Stomach (tissue), 9 donors: ENCODE results near the gene CLSTN1. TPM values are rescaled to one million over a fixed set of nuclear protein-coding genes. Genes with fewer than 3 reads are reported as not detected.

ENCODE experiments used
- DNase-seq, 2 donors: peaks; one replicate each; pipeline versions ENCODE4 v3.0.0 to v3.0.0-alpha.2; 2013 to 2019
- H3K27ac ChIP-seq, 5 donors: fragments of 200-600 bp in 4 of 5; sonication (generic) in 4 of 5; one replicate each; pipeline ENCODE4 v1.5.1; 2013 to 2019; ENCODE audit warnings: mild to moderate bottlenecking in 1 of 5, moderate library complexity in 1 of 5
- H3K27me3 ChIP-seq, 3 donors: fragments of 200-600 bp; sonication (generic); one replicate each; pipeline ENCODE4 v1.5.1; 2017 to 2019; ENCODE audit warnings: mixed run types in 1 of 3
- H3K36me3 ChIP-seq, 4 donors: fragments of 200-600 bp; sonication (generic); 1 replicate in 3 of 4; 2 replicates in 1 of 4; pipeline ENCODE4 v1.5.1; 2016 to 2019
- H3K4me1 ChIP-seq, 4 donors: fragments of 200-600 bp; sonication (generic); one replicate each; pipeline ENCODE4 v1.5.1; 2016 to 2019
- H3K4me3 ChIP-seq, 4 donors: fragments of 200-600 bp; sonication (generic) in 3 of 4; one replicate each; pipeline ENCODE4 v1.5.1; 2016 to 2019; ENCODE audit warnings: mild to moderate bottlenecking in 1 of 4
- H3K9me3 ChIP-seq, 4 donors: fragments of 200-600 bp; sonication (generic); one replicate each; pipeline ENCODE4 v1.5.1; 2016 to 2019
- EP300 ChIP-seq: sonication (generic); formaldehyde crosslinking; IDR thresholded peaks from one replicate; pipeline ENCODE4 v1.6.1; 2017; ENCODE audit warnings: antibody characterized with exemption
- POLR2A ChIP-seq, 4 donors: fragments of 450-650 bp; IDR thresholded peaks; one replicate each; pipeline ENCODE4 v1.6.1; 2016; ENCODE audit warnings: antibody characterized with exemption in 4 of 4, control low read depth in 2 of 4, mild to moderate bottlenecking in 1 of 4, moderate library complexity in 1 of 4
- POLR2AphosphoS5 ChIP-seq, 3 donors: sonication (generic); formaldehyde crosslinking; IDR thresholded peaks; one replicate each; pipeline ENCODE4 v1.6.1; 2016; ENCODE audit warnings: antibody characterized with exemption in 3 of 3
- WGBS, 5 donors: extraction: QIAGEN DNeasy Blood & Tissue Kit in 3 of 5; methylation state at CpG; one replicate each; pipeline versions ENCODE4 v1.1.5 to v1.1.7; 2013 to 2018; 5-methylcytosine and 5-hydroxymethylcytosine counted together
- intact Hi-C: fragments of 100-400 bp; cut with DNase I; formaldehyde crosslinking; loops from one replicate; pipeline ENCODE4 v1.15.1; 2023; ENCODE audit warnings: low total_unique reads
- polyA plus RNA-seq, 3 donors: library from polyadenylated mRNA; stranded (reverse); fragments of 200-250 nt; gene quantifications; one replicate each; pipeline ENCODE4 v1.2.3, GENCODE V29; 2013
- total RNA-seq, 5 donors: library from RNA; depleted of rRNA; stranded (reverse); fragments of >200 nt; gene quantifications; one replicate each; pipeline versions ENCODE4 v1.1.0 to v1.2.3, GENCODE V29; 2014 to 2016
- TF ChIP-seq, protein P1 (sequence below), 7 experiments: fragments of 450-650 bp in 4 of 7; fragments of 200-600 bp in 3 of 7; sonication (generic) in 3 of 7; IDR thresholded peaks; one replicate each; pipeline ENCODE4 v1.5.1; 2016 to 2019; ENCODE audit warnings: antibody characterized with exemption in 7 of 7, control low read depth in 2 of 7, mild to moderate bottlenecking in 1 of 7
- donor health status: healthy with polysubstance abuse.
- donor health status: Bipolar disorder and iron deficiency.
- donor health status: healthy.

The CLSTN1 gene
- total and polyA plus RNA-seq, 8 donors, result 10.5 to 156 (median 30.9) TPM

DNA sequence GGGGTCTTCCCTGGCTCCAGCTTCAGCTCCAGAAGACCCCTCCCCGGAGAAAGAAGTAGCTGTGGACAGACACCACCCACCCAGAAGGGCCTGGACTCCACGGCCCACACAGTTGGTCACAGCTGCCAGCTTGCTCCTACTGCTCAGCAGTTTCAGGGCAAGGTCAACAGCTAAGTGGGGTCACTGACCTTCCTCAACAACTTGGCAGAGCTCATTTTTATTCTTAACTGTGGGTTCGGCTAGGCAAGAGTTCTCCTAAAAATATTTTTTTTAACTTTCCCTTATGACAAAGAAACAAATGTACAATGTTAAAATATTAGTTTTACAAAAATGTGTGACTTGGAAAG lies 44.5 kb upstream of the CLSTN1 start:
- no peak overlapping the region for H3K4me3 ChIP-seq
- H3K4me1 ChIP-seq, result peaks cover 0 to 5% (median 0%) of the 10 kb centered on the region in 4 donors
- H3K27ac ChIP-seq, result no peak overlapping the region
- H3K36me3 ChIP-seq, result peaks cover 12 to 73% (median 69%) of the 10 kb centered on the region in 4 donors
- H3K27me3 ChIP-seq, result no peaks in the 10 kb centered on the region
- WGBS, 5 donors, result 10 to 59% (median 46%) methylated on average over 1 to 3 of the region's 3 CpGs
- no peak for DNase-seq
- intact Hi-C loops, result loop anchor here (5.0 kb wide), 2 partner anchors 81 to 241 kb away; no protein-coding TSS in a partner anchor
- H3K9me3 ChIP-seq, result no peaks in the 10 kb centered on the region
- no peak for TF ChIP-seq EP300
- no peak for TF ChIP-seq POLR2A (IDR thresholded peaks at IDR 0.05)

DNA sequence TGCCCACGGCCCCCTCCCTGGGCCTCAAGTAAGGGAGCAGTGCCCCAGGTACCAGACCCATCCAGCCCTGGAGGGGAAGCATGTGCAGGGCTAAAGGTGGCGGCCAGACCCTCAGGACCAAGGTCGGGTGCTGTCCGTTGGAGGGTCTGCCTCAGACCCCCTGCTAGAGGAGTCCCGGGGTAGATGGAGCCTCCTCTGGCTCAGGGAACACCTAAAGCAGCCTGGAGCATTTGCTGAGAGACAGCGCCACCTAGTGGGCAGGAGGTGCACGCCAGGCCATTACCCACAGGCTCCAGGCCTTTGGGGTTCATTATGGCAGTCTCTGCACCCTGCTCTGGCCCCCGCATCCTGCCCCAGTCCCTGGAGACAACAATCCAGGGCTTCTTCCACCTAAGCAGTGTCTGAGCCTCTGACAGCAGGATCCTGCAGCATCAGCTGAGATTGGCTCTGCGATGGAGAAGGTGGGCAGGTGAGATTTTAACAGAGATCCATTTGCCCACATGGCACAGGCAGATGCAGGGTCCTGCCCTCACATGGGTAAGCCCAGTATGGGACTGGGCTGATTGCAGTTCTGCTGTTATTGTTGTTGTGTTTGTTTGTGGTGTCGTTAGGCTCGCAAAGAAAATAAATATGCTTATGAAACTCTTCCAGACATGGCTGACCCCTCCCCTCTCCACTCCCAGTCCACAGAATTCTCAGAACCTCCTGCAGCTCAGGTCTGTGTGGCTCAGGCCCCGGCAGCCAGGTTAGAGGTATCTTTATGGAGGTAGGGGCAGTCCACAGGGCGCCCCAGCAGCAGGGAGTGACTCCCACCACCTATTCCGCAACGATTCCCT lies 43.9 kb upstream of the CLSTN1 start:
- Histone ChIP-seq H3K4me1 (peaks cover 0 to 5% (median 0%) of the 10 kb centered on the region in 4 donors), H3K27ac (no peak overlapping the region), H3K36me3 (peaks cover 12 to 77% (median 72%) of the 10 kb centered on the region in 4 donors), H3K27me3 (no peaks in the 10 kb centered on the region), H3K9me3 (no peaks in the 10 kb centered on the region), H3K4me3 (no peak overlapping the region)
- 44 to 64% (median 47%) methylated on average over 10 to 15 of the region's 15 CpGs for WGBS, 5 donors
- intact Hi-C loops, result loop anchor here (5.0 kb wide), 2 partner anchors 80 to 240 kb away; no protein-coding TSS in a partner anchor
- DNase-seq, result peak; percentile 88 to 92
- TF ChIP-seq, protein P1, sequence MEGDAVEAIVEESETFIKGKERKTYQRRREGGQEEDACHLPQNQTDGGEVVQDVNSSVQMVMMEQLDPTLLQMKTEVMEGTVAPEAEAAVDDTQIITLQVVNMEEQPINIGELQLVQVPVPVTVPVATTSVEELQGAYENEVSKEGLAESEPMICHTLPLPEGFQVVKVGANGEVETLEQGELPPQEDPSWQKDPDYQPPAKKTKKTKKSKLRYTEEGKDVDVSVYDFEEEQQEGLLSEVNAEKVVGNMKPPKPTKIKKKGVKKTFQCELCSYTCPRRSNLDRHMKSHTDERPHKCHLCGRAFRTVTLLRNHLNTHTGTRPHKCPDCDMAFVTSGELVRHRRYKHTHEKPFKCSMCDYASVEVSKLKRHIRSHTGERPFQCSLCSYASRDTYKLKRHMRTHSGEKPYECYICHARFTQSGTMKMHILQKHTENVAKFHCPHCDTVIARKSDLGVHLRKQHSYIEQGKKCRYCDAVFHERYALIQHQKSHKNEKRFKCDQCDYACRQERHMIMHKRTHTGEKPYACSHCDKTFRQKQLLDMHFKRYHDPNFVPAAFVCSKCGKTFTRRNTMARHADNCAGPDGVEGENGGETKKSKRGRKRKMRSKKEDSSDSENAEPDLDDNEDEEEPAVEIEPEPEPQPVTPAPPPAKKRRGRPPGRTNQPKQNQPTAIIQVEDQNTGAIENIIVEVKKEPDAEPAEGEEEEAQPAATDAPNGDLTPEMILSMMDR (IDR thresholded peaks at IDR 0.05), result peak in 5 of 7 experiments; percentile 92 to 99 (median 96)
- no peak for TF ChIP-seq POLR2AphosphoS5 (IDR thresholded peaks at IDR 0.05)
- TF ChIP-seq POLR2A (IDR thresholded peaks at IDR 0.05), result no peak

DNA sequence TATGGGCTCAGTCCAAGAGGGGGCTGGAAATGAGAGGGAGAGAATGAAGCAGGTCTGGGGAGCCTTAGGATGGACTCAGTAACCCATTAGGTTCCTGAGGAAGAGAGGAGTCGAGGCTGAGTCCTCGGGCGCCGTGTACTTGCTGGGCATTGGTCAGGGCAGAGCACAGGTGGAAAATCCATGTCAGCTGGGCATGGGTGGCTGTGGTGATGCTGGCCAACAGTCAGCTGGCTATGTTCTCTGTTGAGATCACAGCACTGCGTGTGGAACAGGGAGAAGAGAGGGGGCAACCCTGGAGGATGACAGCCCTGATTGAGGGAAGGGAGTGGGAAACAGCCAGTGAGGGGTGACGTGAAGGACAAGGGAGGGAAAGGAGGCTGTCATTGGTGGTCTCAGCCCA lies 43.1 kb upstream of the CLSTN1 start:
- H3K27me3 ChIP-seq, result no peaks in the 10 kb centered on the region
- TF ChIP-seq POLR2A (IDR thresholded peaks at IDR 0.05) (no peak), POLR2AphosphoS5 (IDR thresholded peaks at IDR 0.05) (no peak), EP300 (no peak)
- TF ChIP-seq, protein P1 (IDR thresholded peaks at IDR 0.05), result no peak
- 90 to 95% (median 93%) methylated on average over 6 of the region's 6 CpGs for WGBS, 5 donors
- H3K4me1 ChIP-seq, result peaks cover 0 to 5% (median 0%) of the 10 kb centered on the region in 4 donors
- no peak overlapping the region for H3K27ac ChIP-seq
- H3K9me3 ChIP-seq, result no peaks in the 10 kb centered on the region
- intact Hi-C loops, result loop anchor here (5.0 kb wide), 2 partner anchors 80 to 240 kb away; no protein-coding TSS in a partner anchor
- DNase-seq, result no peak
- H3K4me3 ChIP-seq, result no peak overlapping the region
- H3K36me3 ChIP-seq, result peaks cover 12 to 77% (median 72%) of the 10 kb centered on the region in 4 donors

DNA sequence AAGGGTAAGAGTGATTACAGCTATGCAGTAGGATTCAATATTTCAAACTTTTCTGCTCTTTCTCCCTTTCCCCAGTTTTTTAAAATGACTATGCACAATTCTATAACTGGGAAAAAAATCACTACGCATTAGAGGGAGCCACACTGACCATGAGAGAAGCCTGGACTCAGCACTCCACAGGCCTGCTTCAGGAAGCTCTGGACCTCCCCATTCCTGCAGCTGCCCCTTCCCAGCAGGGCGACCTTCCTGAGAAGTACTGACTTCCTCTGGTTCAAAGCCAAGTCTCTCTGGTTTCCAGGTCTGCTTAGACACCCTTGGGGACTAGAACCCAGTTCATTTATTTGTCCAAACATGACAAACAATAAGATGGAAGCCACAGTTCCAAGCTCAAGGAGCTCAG lies 42.0 kb upstream of the CLSTN1 start:
- intact Hi-C loops, result loop anchor here (5.0 kb wide), 2 partner anchors 78 to 238 kb away; no protein-coding TSS in a partner anchor
- Histone ChIP-seq H3K4me3 (no peak overlapping the region), H3K27me3 (no peaks in the 10 kb centered on the region), H3K4me1 (peaks cover 0 to 5% (median 0%) of the 10 kb centered on the region in 4 donors), H3K36me3 (peaks cover 12 to 74% (median 66%) of the 10 kb centered on the region in 4 donors), H3K27ac (no peak overlapping the region), H3K9me3 (no peaks in the 10 kb centered on the region)
- 75 to 91% (median 86%) methylated on average over 2 of the region's 2 CpGs for WGBS, 5 donors
- no peak for TF ChIP-seq EP300
- TF ChIP-seq, protein P1 (IDR thresholded peaks at IDR 0.05), result no peak
- no peak for TF ChIP-seq POLR2AphosphoS5 (IDR thresholded peaks at IDR 0.05)
- no peak for TF ChIP-seq POLR2A (IDR thresholded peaks at IDR 0.05)
- DNase-seq, result no peak
